ENCODE data around the gene ZNF609. TPM values are rescaled to one million over a fixed set of nuclear protein-coding genes. Genes with fewer than 3 reads are reported as not detected.
A peak's percentile ranks its signal among the peaks of the same experiment; 100 is the strongest.

Gene ZNF609
- total RNA-seq, 1 donor from 2014 or later: 12.1 TPM

DNA sequence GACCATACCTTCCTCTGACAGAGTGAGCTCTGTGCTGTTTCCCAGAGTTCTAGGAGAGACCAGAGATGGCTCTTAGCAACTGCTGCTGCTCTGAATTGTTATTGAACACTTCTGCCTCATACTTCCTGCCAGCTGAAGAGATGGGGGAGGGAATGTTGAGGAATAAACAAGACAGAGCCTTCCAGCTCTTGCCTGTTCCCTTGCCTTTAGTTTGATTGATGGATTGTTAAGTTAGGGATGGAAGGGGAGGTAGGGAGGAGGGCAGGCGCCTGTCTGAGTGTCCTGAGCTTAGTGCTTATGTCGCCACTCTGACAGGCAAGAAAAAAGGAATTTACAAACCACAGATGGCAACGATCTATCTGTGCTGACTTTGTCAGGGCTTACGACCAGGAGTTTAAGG is 42.8 kb downstream of the ZNF609 start:
- DNase-seq (ENCODE audit: low read depth in 2 of 2): peak in 1 of 2 donors; percentile 84

DNA sequence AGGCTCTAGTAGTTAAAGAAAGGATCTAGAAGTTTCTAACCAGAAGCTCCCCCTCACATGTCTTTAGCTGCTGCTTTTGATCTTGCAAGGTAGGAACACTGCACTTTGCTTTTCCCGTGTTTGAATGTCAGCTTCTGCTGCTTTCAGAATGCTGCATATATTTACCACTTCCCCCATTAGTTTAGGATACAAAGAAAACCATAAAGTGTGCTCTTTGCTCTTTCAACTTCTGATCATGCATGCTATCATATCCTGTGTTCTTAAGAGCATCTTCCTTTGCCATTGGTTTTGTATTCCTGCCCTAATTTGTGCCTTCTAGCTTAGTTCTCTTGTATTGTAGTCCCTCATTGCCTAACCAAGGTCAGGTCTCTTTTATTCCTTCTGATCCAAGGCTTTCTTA is 43.3 kb downstream of the ZNF609 start:
- peak in 1 of 2 donors; percentile 10 for DNase-seq (ENCODE audit: low read depth in 2 of 2)

DNA sequence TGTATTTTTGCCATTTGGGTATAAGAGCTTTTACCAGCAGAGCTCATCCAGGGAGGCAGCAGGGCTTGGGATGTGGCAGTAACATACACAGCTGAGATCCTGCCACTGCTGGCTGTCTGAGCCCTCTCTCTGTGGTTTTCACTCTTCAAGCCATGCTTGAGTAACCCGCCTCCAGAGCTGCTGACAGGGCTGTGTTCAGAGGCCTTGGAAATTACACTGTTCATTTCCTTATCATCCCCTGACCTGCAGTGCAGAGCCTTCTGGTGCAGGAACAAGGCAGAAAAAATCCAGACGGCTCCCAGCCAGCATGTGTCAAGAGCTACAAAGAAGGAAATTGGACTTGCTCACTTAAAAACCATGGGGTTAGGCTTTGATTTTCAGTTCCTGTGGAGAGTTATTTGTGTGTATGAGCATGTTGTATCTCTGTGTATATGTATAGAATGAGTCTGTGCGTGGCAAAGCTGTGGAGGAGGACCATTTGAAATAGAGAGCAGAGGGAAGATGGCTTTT is 47.0 kb downstream of the ZNF609 start:
- DNase-seq (ENCODE audit: low read depth in 2 of 2): peak in 1 of 2 donors; percentile 66

DNA sequence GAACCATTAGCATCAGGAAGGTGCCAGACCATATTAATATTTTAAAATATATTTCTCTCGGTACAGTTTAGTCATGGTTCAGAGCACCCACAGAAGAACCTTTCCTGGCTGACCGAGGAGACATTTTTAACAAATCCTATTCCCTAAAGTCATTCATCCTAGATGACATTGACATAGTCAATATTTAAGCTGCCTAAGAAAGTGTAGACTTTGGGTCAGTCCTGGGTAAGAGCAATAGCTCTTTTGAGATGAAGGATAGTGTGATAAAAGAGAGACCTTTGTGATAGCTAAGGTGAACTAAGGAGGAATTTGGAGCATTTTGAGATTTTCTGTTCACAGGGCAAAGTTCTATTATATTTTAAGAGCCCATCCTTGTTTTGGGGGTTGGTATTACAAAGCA is 47.5 kb downstream of the ZNF609 start:
- no peak for DNase-seq (ENCODE audit: low read depth in 2 of 2)

DNA sequence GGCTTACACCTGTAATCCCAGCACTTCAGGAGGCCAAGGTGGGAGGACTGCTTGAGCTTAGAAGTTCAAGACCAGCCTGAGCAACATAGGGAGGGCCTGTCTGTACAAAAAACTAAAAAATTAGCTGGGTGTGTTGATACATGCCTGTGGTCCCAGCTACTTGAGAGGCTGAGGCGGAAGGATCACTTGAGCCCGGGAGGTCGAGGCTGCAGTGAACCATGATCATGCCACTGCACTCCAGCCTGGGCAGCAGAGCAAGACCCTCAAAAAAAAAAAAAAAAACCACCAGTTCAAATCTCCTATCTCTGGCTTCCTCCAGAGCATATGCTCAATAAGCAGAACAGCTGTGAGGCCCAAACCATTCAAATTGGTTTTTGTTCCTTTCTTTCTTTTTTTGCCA is 53.4 kb downstream of the ZNF609 start:
- DNase-seq (ENCODE audit: low read depth in 2 of 2): no peak

DNA sequence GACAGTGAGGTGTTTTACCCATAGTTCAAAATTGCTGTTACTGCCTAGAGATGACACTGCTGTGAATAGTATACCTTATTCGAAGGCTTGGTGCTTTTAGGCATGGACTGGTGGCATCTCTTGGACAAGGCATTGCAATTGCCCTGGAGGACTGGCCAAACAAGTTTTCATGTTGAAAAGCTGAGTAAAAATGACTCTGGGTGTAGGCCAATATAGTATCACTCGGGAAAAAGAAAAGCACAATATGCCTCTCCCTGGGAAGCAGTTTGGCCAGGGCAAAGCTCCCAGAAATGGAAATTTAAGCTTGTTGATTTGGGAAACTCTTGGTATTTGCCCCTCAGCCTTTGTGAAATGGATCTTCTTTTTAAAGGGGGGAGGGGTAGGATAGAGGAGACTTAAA is 54.8 kb downstream of the ZNF609 start:
- no peak for DNase-seq (ENCODE audit: low read depth in 2 of 2)

DNA sequence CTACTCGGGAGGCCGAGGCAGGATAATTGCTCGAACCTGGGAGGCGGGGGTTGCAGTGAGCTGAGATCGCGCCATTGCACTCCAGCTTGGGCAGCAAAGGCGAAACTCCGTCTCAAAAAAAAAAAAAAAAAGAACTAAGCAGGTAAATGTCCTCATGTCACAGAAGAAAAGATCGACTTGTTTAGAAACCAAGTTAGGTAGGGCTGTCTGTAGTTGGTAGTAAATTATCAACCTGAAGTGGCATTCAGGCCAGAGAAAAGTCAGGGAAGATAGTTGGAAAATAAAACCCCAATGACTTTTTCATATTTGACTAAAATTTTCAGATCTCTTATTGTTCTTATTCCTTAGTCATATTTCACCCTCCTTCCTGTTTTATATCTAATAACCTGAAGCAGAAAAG is 55.4 kb downstream of the ZNF609 start:
- DNase-seq (ENCODE audit: low read depth in 2 of 2): no peak

DNA sequence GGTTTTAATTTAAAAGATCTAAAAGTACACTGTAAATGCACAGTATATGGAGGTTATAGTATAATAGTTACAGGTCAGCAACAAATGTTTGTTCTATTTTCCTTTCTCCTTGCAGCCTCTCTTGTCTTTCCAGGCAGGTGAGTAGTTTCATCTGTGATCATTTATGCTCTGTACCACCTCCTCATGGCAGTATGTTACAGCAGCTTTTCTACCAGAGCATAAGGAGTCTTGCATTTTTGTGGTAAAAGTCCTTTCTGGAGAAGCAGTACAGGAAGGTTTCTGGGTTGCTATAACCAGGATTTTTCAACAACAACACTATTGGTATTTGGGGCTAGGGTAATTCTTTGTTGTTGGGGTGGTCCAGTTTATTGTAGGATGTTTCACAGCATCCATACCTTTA is 59.5 kb downstream of the ZNF609 start:
- DNase-seq (ENCODE audit: low read depth in 2 of 2): no peak

DNA sequence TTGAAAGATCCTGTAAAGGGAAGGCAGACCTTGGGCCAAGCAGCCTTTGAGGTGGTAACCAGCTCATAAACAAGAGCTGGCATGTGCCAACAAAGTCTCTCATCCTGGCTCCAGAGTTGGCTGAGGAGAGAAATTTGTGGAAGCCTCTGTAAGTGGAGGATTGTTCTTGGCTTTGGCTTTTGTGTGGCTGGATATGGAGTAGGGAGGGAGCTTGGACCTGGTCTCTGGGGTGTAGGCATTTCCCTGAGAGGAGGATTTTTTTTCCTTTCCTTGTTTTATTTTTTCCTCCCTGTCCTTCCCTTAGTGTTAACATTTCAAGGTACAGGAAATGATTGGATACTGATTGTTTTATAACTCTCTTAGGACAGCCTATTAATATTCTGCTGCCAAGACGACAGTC is 60.8 kb downstream of the ZNF609 start:
- DNase-seq (ENCODE audit: low read depth in 2 of 2): peak in 1 of 2 donors; percentile 45

DNA sequence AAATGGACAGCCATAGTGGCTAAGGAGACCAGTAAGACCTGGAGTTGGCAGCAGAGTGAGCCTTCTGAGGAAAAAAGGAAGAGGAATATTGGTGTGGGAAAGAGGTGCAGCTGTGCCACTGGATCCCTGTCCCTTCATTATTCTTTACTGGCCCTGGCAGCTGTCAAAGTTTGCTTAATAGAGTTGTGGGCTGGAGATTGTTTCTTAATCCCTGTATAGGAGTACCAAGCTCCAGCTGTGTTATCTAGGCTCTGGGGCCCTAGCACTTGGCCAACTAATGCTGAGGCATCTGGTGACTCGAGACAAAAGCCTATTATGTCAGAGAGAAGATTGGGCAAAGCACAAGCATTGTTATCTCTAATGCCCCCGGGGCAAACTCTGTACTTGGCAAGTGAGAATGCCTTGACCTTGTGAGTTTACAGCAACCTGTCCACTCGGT is 61.4 kb downstream of the ZNF609 start:
- peak in 1 of 2 donors; percentile 37 for DNase-seq (ENCODE audit: low read depth in 2 of 2)

DNA sequence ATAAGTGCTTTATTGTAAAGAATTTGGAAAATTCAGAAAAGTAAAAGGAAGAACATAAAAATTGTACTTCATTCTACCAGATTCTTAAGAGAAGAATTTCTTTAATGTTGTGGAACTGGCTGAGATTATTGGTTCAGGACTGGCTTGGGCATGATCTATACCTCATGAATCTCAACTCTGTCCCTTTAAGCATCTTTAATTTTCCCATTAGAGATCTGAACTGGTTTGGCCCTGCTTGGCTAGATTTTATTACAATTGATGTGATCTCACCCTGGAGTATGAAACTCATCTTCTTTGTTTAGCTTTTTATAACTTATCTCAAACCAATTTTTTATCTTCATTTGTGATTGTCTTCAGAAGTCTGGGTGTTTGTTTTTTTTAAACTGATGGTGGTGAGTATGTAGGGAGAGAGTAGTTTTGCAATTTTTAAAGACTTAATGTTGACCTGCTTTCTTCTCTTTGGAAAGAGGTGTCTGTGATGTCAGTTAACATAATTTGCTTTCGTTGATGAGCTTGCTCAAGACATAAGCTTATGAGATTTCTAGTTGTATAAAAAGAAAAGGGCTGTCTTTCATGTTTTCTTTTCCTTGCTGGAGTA is 61.9 kb downstream of the ZNF609 start:
- no peak for DNase-seq (ENCODE audit: low read depth in 2 of 2)

DNA sequence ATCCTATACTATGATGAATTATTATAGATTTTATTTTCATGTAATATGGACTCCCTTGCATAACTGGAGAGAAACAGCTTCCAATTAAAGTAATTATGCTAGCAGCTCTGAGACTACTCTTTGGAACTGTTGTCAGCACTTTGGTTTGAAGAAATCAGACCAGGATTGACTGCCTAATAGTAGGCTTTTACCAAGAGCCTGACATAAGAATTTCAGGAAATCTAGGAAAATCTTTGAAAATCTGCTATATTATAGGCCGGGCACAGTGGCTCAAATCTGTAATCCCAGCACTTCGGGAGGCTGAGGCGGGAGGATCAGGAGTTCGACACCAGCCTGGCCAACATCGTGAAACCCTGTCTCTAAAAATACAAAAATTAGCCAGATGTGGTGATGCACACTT is 62.9 kb downstream of the ZNF609 start:
- no peak for DNase-seq (ENCODE audit: low read depth in 2 of 2)

DNA sequence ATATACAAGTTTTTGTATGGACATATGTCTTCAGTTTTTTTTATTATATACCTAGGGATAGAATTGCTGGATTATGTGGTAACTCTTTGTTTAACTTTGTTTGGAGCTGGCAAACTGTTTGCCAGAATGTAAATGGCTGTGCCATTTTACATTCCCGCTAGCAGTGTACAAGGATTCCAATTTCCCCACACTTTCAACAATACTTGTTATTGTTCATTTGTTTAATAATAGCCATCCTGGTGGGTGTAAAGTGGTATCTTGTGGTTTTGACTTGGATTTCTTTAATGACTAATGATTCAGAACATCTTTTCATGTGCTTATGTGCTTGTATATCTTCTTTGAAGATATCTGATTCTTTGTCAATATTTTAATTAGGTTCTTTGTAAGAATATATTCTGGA is 64.4 kb downstream of the ZNF609 start:
- no peak for DNase-seq (ENCODE audit: low read depth in 2 of 2)

DNA sequence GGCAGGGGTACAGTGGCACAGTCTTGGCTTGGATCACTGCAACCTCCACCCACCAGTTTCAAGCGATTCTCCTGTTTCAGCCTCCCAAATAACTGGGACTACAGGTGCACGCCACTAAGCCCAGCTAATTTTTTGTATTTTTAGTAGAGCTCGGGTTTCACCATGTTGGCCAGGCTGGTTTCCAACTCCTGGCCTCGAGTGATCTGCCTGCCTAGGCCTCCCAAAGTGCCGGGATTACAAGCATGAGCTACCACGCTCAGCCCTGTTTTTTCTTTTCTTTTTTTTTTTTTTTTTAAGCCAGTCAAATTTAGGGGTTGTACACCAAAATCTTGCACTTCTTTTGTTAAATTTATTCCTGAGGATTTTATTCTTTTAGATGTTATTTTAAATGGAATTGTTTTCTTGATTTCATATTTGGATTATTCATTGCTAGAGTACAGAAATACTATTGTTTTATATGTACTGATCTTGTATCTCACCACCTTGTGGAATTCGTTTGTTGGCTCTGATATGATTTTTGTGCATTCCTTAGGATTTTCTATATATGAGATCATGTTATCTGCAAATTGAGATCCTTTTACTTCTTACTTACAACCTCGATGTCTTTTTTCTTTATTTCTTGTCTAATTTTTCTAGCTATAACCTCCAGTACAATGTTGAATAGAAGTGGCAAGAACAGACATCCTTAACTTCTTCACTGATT is 65.6 kb downstream of the ZNF609 start:
- DNase-seq (ENCODE audit: low read depth in 2 of 2): no peak

DNA sequence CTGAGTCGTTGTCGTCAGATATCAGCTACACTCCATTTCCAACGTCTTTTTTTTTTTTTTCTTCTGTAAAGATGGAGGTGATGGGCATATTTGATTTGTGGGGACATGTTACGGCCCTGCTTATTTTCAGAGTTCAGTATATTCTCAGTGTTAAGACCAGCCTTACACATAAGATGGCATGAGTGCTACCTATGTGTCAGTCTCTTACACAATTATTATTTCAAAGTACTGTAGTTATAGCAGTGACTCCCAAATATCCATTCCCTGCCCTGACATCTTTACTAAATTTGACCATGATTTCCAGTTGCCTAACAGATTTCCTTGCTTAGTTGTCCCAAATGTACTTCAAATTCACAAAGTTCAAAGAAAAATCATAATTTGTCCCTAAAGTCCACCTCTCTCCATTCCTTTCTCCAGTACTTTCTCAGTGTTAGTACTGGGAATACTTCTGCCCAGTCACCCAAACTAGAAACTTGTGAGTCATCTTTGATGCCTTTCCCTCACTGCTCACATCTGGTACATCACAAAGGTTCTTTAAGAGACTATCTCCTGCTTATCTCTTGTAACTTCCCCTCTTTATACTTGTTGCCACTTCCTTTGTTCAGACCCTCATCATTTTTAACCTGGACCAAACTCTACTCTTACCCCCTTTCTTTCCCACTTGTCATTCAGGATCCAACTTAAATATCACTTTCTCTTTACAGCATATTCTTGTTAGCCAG is 67.0 kb downstream of the ZNF609 start:
- peak in 1 of 2 donors; percentile 53 for DNase-seq (ENCODE audit: low read depth in 2 of 2)

DNA sequence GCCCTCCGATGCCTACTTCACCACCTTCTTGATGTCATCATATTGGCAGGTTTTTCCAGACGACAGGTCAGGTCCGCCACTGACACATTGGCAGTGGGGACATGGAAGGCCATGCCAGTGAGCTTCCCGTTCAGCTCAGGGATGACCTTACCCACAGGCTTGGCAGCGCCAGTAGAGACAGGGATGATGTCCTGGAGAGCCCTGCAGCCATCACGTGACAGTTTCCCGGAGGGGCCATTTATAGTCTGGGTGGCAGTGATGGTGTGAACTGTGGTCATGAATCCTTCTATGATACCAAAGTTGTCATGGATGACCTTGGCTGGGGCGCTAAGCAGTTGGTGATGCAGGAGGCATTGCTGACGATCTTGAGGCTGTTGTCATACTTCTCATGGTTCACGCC is 68.5 kb downstream of the ZNF609 start:
- no peak for DNase-seq (ENCODE audit: low read depth in 2 of 2)

DNA sequence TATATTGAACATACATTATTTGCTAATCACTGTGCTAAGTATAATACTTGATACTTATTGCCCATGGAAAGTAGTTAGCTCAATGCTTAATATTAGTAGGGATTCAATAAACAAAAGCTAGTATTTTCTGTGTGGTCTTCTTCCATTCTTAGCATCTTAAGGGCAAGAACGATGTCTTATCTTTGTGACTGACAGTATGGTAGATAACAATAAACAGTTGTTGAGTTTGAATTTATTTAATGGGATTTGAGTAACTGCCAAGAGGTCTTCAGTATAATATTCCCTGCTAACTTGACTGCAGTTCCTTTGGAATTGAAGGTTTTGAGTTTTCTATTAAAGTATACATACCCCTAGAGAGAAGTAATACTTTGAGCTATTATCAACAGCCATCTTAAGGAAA is 70.1 kb downstream of the ZNF609 start:
- DNase-seq (ENCODE audit: low read depth in 2 of 2): no peak

DNA sequence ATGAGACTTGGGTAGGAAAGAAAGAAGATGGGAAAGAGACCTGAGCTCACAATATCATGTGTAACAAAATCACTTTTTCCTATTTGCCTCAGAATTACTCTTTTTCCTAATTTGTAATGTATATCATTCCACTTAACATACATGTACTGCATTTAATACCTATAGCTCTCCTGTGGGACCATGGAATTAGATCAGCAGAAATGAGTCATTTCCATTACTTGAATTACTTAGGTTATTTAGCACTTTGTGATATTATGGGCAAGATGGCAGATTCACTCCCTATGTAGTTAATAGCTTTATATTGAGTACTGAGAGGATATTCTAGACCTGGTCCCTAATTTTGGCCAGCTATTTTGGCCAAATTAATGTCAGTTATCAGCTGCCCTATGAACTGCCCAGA is 70.5 kb downstream of the ZNF609 start:
- DNase-seq (ENCODE audit: low read depth in 2 of 2): peak in 1 of 2 donors; percentile 30

DNA sequence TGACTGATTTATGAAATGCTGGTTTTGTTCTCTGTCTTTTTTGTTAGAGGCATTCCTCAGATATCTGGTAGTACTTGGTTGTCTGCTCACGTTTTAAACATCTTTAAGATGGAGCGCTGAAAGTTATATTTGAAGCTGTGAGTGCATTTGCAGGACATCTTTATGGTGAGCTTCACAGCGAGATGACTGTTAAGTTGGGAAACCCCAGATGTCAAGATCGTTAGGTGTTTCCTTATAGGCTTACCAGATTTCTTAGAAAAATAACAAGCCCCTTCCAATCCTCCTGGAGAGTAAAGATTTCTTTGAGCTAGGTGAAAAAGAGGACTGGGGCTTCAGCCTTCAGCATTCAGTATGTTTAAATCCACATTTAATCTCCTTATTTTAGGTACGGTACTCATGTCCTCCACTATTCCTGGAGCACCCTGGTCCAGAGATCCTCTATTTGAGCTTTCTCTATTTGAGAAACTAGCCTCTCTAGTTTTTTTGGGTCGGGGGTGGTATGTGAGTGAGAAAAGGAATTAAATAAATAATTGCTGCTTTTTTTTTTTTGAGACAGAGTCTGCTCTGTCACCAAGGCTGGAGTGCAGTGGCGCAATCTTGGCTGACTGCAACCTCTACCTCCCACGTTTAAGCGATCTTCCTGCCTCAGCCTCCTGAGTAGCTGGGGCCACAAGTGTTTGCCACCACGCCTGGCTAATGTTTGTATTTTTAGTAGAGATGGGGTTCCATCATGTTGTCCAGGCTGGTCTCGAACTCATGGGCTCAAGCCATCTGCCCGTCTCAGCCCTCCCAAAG is 72.3 kb downstream of the ZNF609 start:
- no peak for DNase-seq (ENCODE audit: low read depth in 2 of 2)

DNA sequence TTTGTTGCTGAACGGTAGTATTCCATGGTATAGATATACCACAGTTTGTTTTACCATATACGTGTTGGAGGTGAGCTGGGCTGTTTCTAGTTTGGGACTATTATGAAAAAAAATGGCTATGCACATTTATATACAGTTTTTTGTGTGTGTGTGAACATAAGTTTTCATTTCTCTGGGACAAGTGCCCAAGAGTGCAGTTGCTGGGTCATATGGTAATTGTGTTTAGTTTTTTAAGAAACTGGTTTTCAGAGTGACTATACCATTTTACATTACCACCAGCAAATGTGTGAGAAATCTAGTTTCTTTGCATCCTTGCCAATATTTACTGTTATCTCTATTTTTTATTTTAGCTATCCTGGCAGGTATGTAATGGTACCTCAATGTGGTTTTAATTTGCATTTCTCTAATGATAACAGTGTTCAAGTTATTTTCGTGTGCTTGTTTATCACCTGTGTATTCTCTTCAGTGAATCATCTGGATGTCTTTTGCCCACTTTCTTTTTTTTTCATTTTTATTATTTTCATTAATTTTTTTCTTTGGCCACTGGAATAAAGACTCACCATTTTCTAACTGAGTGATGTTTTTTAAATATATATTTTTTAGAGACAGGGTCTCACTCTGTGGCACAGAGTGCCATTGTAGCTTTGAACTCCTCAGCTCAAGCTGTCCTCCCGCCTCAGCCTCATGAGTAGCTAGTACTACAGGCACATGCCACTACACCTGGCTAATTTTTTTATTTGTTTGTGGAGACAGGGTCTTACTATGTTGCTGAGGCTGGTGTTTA is 75.3 kb downstream of the ZNF609 start:
- DNase-seq (ENCODE audit: low read depth in 2 of 2): no peak

All from dermis microvascular lymphatic vessel endothelial cell (primary cell).